Colonic mucosa (tissue), 4 donors: Measurements from ENCODE around the gene AKAP11. TPM values are rescaled to one million over a fixed set of nuclear protein-coding genes. Genes with fewer than 3 reads are reported as not detected.

Source experiments
- DNase-seq: peaks from one replicate; pipeline ENCODE4 v3.0.0-alpha.2; 2020
- H3K27ac ChIP-seq: fragments of 200-600 bp; one replicate; pipeline ENCODE4 v1.8.0; 2021
- H3K27me3 ChIP-seq: fragments of 200-600 bp; one replicate; pipeline ENCODE4 v1.8.0; 2021
- H3K36me3 ChIP-seq: fragments of 200-600 bp; one replicate; pipeline ENCODE4 v1.8.0; 2021
- H3K4me1 ChIP-seq: fragments of 200-600 bp; one replicate; pipeline ENCODE4 v1.8.0; 2021; ENCODE audit warnings: mild to moderate bottlenecking
- H3K4me3 ChIP-seq: fragments of 200-600 bp; one replicate; pipeline ENCODE4 v1.8.0; 2021
- H3K9ac ChIP-seq, 2 donors: one replicate each; pipeline ENCODE4 v1.7.0; 2013; ENCODE audit warnings: control low read depth in 2 of 2, low read depth in 2 of 2, low read length in 2 of 2
- H3K9me3 ChIP-seq: fragments of 200-600 bp; one replicate; pipeline ENCODE4 v1.8.0; 2021
- CTCF ChIP-seq: fragments of 200-600 bp; IDR thresholded peaks from one replicate; pipeline ENCODE4 v1.8.0; 2022; ENCODE audit warnings: antibody characterized with exemption, mild to moderate bottlenecking
- intact Hi-C: fragments of 100-400 bp; cut with DNase I; formaldehyde crosslinking; loops from one replicate; pipeline ENCODE4 v1.14.1; 2022
- total RNA-seq, 2 donors: library from RNA; stranded (reverse); fragmentation: NEBNext Ultra II Directional in 1 of 2; extraction: Animal tissue kit (Norgen Biotek cat#: 25700) in 1 of 2; gene quantifications; one replicate each; pipeline ENCODE4 v1.2.1, GENCODE V29; 2021
- donor health status: healthy.
- donor health status: DM: no; HTN: no; CAD: no.
- donor health status: DM: no; HTN: no; CAD: no.

AKAP11 gene
- total RNA-seq, 2 donors from 2014 or later = 19.9 to 27.6 TPM

- intact Hi-C loops = no loop called here
Observed at GRCh38 chr13:42274386-42275097, 2.6 kb downstream of the AKAP11 start.

GRCh38 chr13:42275098-42275471 lies 3.1 kb downstream of the AKAP11 start:
- no peak for TF ChIP-seq CTCF
- Histone ChIP-seq H3K9ac (no peak overlapping the region), H3K4me3 (no peak overlapping the region), H3K27ac (no peak overlapping the region), H3K27me3 (no peaks in the 10 kb centered on the region), H3K36me3 (no peaks in the 10 kb centered on the region), H3K4me1 (peaks cover 3% of the 10 kb centered on the region), H3K9me3 (no peaks in the 10 kb centered on the region)
- DNase-seq = no peak
- intact Hi-C loops = no loop called here

More at GRCh38 chr13:42274386-42275097, 2.6 kb downstream of the AKAP11 start:
- no peak overlapping the region for H3K9ac ChIP-seq
- no peak overlapping the region for H3K4me3 ChIP-seq
- no peaks in the 10 kb centered on the region for H3K9me3 ChIP-seq
- peaks cover 3% of the 10 kb centered on the region for H3K4me1 ChIP-seq
- no peaks in the 10 kb centered on the region for H3K27me3 ChIP-seq
- TF ChIP-seq CTCF = no peak
- DNase-seq = no peak
- no peaks in the 10 kb centered on the region for H3K36me3 ChIP-seq
- H3K27ac ChIP-seq = no peak overlapping the region

- no peaks in the 10 kb centered on the region for H3K36me3 ChIP-seq
- H3K27ac ChIP-seq = no peak overlapping the region
- H3K4me3 ChIP-seq = no peak overlapping the region
- no peaks in the 10 kb centered on the region for H3K27me3 ChIP-seq
- intact Hi-C loops = no loop called here
- peaks cover 3% of the 10 kb centered on the region for H3K4me1 ChIP-seq
- TF ChIP-seq CTCF = no peak
- no peak for DNase-seq
- no peaks in the 10 kb centered on the region for H3K9me3 ChIP-seq
- H3K9ac ChIP-seq = no peak overlapping the region
Observed at GRCh38 chr13:42275506-42275905, 3.6 kb downstream of the AKAP11 start.

- Histone ChIP-seq H3K4me1 (peaks cover 3% of the 10 kb centered on the region), H3K9ac (no peak overlapping the region), H3K27ac (no peak overlapping the region), H3K36me3 (no peaks in the 10 kb centered on the region), H3K27me3 (no peaks in the 10 kb centered on the region), H3K4me3 (no peak overlapping the region), H3K9me3 (no peaks in the 10 kb centered on the region)
- no peak for TF ChIP-seq CTCF
- DNase-seq = no peak
- intact Hi-C loops = no loop called here
Observed at GRCh38 chr13:42276683-42277082, 4.7 kb downstream of the AKAP11 start.

GRCh38 chr13:42277618-42278276 lies 5.8 kb downstream of the AKAP11 start:
- Histone ChIP-seq H3K36me3 (no peaks in the 10 kb centered on the region), H3K27ac (no peak overlapping the region), H3K4me1 (peaks cover 2% of the 10 kb centered on the region), H3K4me3 (no peak overlapping the region), H3K27me3 (no peaks in the 10 kb centered on the region), H3K9me3 (no peaks in the 10 kb centered on the region), H3K9ac (no peak overlapping the region)
- no peak for DNase-seq
- intact Hi-C loops = no loop called here
- TF ChIP-seq CTCF = no peak
